ACC112 (cell line): ENCODE results near the gene LGALS7B.
"Not testable (repeated sequence)": the region's sequence is repeated elsewhere in the genome, so short reads cannot be mapped to it uniquely, and the experiment has no call there.

ENCODE experiments used
- H2AFZ ChIP-seq: fragments of 200-600 bp; sonication (generic); one replicate; pipeline ENCODE4 v1.6.0; 2017; ENCODE audit warnings: antibody characterized with exemption, low read length; ENCODE audit not compliant: unreplicated experiment
- H3K27ac ChIP-seq: fragments of 200-600 bp; sonication (generic); 2 replicates; pipeline ENCODE4 v1.5.1; 2014; ENCODE audit warnings: low read depth, mild to moderate bottlenecking, antibody characterized with exemption, low read length, moderate library complexity
- H3K27me3 ChIP-seq: fragments of 200-600 bp; sonication (generic); 2 replicates; pipeline ENCODE4 v1.6.1; 2014; ENCODE audit warnings: mild to moderate bottlenecking, antibody characterized with exemption, low read length, moderate library complexity, mixed read lengths; ENCODE audit not compliant: insufficient read depth
- H3K36me3 ChIP-seq: fragments of 200-600 bp; sonication (generic); 2 replicates; pipeline ENCODE4 v1.6.1; 2016; ENCODE audit warnings: mild to moderate bottlenecking, antibody characterized with exemption, low read length, moderate library complexity, mixed read lengths; ENCODE audit not compliant: insufficient read depth
- H3K4me1 ChIP-seq: fragments of 200-600 bp; sonication (generic); one replicate; pipeline ENCODE4 v1.6.1; 2016; ENCODE audit warnings: low read length, mixed read lengths; ENCODE audit not compliant: insufficient read depth, unreplicated experiment, control insufficient read depth
- H3K4me3 ChIP-seq: fragments of 200-600 bp; sonication (generic); 2 replicates; pipeline ENCODE4 v1.5.1; 2014; ENCODE audit warnings: mild to moderate bottlenecking, low read depth, low read length
- H3K79me2 ChIP-seq: fragments of 200-600 bp; sonication (generic); one replicate; pipeline ENCODE4 v1.6.0; 2016; ENCODE audit warnings: low read length; ENCODE audit not compliant: control insufficient read depth, unreplicated experiment, insufficient read depth

The LGALS7B gene

GRCh38 chr19:38797781-38798180 lies 8.8 kb downstream of the LGALS7B start:
- H3K27ac ChIP-seq, H3K79me2 ChIP-seq, H3K4me3 ChIP-seq, H2AFZ ChIP-seq, H3K36me3 ChIP-seq, H3K27me3 ChIP-seq, H3K4me1 ChIP-seq: not testable (repeated sequence)

- H3K4me3 ChIP-seq, result no peak overlapping the region
- no peak overlapping the region for H3K27ac ChIP-seq
- no peaks in the 10 kb centered on the region for H3K27me3 ChIP-seq
- no peaks in the 10 kb centered on the region for H3K36me3 ChIP-seq
- H3K4me1 ChIP-seq, result no peaks in the 10 kb centered on the region
- no peaks in the 10 kb centered on the region for H3K79me2 ChIP-seq
- no peak overlapping the region for H2AFZ ChIP-seq
These were observed 10.1 kb downstream of the LGALS7B start for GRCh38 chr19:38799104-38799503.

- H3K27me3 ChIP-seq, result no peaks in the 10 kb centered on the region
- H2AFZ ChIP-seq, result no peak overlapping the region
- H3K4me1 ChIP-seq, result no peaks in the 10 kb centered on the region
- no peaks in the 10 kb centered on the region for H3K79me2 ChIP-seq
- no peak overlapping the region for H3K4me3 ChIP-seq
- no peak overlapping the region for H3K27ac ChIP-seq
- no peaks in the 10 kb centered on the region for H3K36me3 ChIP-seq
These were observed 11.8 kb downstream of the LGALS7B start for GRCh38 chr19:38800577-38801347.

- Histone ChIP-seq H2AFZ (no peak overlapping the region), H3K27me3 (no peaks in the 10 kb centered on the region), H3K4me3 (no peak overlapping the region), H3K4me1 (no peaks in the 10 kb centered on the region), H3K79me2 (no peaks in the 10 kb centered on the region), H3K27ac (no peak overlapping the region), H3K36me3 (no peaks in the 10 kb centered on the region)
These were observed 12.5 kb downstream of the LGALS7B start for GRCh38 chr19:38801359-38802095.

GRCh38 chr19:38803543-38803942 lies 14.5 kb downstream of the LGALS7B start:
- Histone ChIP-seq H2AFZ (no peak overlapping the region), H3K4me1 (no peaks in the 10 kb centered on the region), H3K27ac (no peak overlapping the region), H3K36me3 (no peaks in the 10 kb centered on the region), H3K27me3 (no peaks in the 10 kb centered on the region), H3K4me3 (no peak overlapping the region), H3K79me2 (no peaks in the 10 kb centered on the region)

GRCh38 chr19:38805180-38805579 lies 16.2 kb downstream of the LGALS7B start:
- Histone ChIP-seq H3K27ac (no peak overlapping the region), H3K27me3 (no peaks in the 10 kb centered on the region), H3K4me3 (no peak overlapping the region), H2AFZ (no peak overlapping the region), H3K79me2 (no peaks in the 10 kb centered on the region), H3K4me1 (no peaks in the 10 kb centered on the region), H3K36me3 (no peaks in the 10 kb centered on the region)

- H3K4me1 ChIP-seq, result no peaks in the 10 kb centered on the region
- H3K27me3 ChIP-seq, result no peaks in the 10 kb centered on the region
- H3K79me2 ChIP-seq, result no peaks in the 10 kb centered on the region
- H3K36me3 ChIP-seq, result no peaks in the 10 kb centered on the region
- no peak overlapping the region for H3K4me3 ChIP-seq
- no peak overlapping the region for H3K27ac ChIP-seq
- H2AFZ ChIP-seq, result no peak overlapping the region
These were observed 17.4 kb downstream of the LGALS7B start for GRCh38 chr19:38806371-38806770.

GRCh38 chr19:38807374-38808098 lies 18.5 kb downstream of the LGALS7B start:
- not testable (repeated sequence) for H3K79me2 ChIP-seq, H3K27me3 ChIP-seq, H2AFZ ChIP-seq, H3K4me1 ChIP-seq, H3K4me3 ChIP-seq, H3K36me3 ChIP-seq, H3K27ac ChIP-seq

GRCh38 chr19:38808741-38809140 lies 19.7 kb downstream of the LGALS7B start:
- Histone ChIP-seq H3K36me3 (no peaks in the 10 kb centered on the region), H3K27me3 (no peaks in the 10 kb centered on the region), H2AFZ (no peak overlapping the region), H3K27ac (no peak overlapping the region), H3K4me3 (no peak overlapping the region), H3K79me2 (no peaks in the 10 kb centered on the region), H3K4me1 (no peaks in the 10 kb centered on the region)

- Histone ChIP-seq H3K27me3 (no peaks in the 10 kb centered on the region), H3K79me2 (no peaks in the 10 kb centered on the region), H3K27ac (no peak overlapping the region), H2AFZ (no peak overlapping the region), H3K4me3 (no peak overlapping the region), H3K4me1 (no peaks in the 10 kb centered on the region), H3K36me3 (no peaks in the 10 kb centered on the region)
These were observed 20.7 kb downstream of the LGALS7B start for GRCh38 chr19:38809592-38810252.
